IMR-90 (cell line): ENCODE data around the gene PRR16. TPM values are rescaled to one million over a fixed set of nuclear protein-coding genes. Genes with fewer than 3 reads are reported as not detected.

Source experiments
- ATAC-seq: fragments of 200-7000 bp; cut with Tn5 transposase; 2 replicates; pipeline ENCODE4 v1.9.1; 2020; ENCODE audit warnings: low read depth, mild to moderate bottlenecking, moderate library complexity
- BruUV-seq: library from RNA; stranded (reverse); fragments of 400-500 nt; replicated peaks from 2 replicates; lab custom pipeline; 2021; lab: Mats Ljungman, UMichigan
- CTCF ChIA-PET: fragments of 300-600 bp; formaldehyde crosslinking; extraction: SDS; loops from one replicate; lab custom pipeline; 2021; ENCODE audit warnings: antibody characterized with exemption; lab: Yijun Ruan, JAX
- POLR2A ChIA-PET: fragments of 300-600 bp; sonication (Branson Sonifier 250); formaldehyde crosslinking; loops from one replicate; lab custom pipeline; 2022; ENCODE audit warnings: antibody characterized with exemption; ENCODE audit not compliant: unreplicated experiment; lab: Charles Lee
- DNase-seq: peaks from one replicate; pipeline ENCODE4 v3.0.0; 2013
- H2AFZ ChIP-seq: replicated peaks from 2 replicates; pipeline ENCODE3; 2013; ENCODE audit warnings: low read length, mild to moderate bottlenecking; ENCODE audit not compliant: poor library complexity
- H2AK5ac ChIP-seq: 2 replicates; pipeline ENCODE4 v1.6.1; 2013; ENCODE audit warnings: low read depth, low read length, inconsistent platforms
- H2AK9ac ChIP-seq: replicated peaks from 2 replicates; pipeline ENCODE3; 2013; ENCODE audit warnings: mild to moderate bottlenecking, low read depth, low read length, moderate library complexity; ENCODE audit not compliant: poor library complexity
- H2BK120ac ChIP-seq: 2 replicates; pipeline ENCODE4 v1.6.1; 2013; ENCODE audit warnings: low read depth, low read length, inconsistent platforms
- H2BK15ac ChIP-seq: 3 replicates; pipeline ENCODE4 v1.6.1; 2013; ENCODE audit warnings: low read depth, low read length, inconsistent platforms
- H2BK20ac ChIP-seq: 2 replicates; pipeline ENCODE4 v1.6.1; 2013; ENCODE audit warnings: low read depth, mild to moderate bottlenecking, inconsistent platforms, low read length, moderate library complexity
- H2BK5ac ChIP-seq: 2 replicates; pipeline ENCODE4 v1.6.1; 2013; ENCODE audit warnings: mild to moderate bottlenecking, low read depth, low read length, inconsistent platforms; ENCODE audit not compliant: poor library complexity, severe bottlenecking
- H3K14ac ChIP-seq: replicated peaks from 2 replicates; pipeline ENCODE4 v1.6.1; 2013; ENCODE audit warnings: low read depth, low read length, inconsistent platforms
- H3K18ac ChIP-seq: 2 replicates; pipeline ENCODE4 v1.6.1; 2013; ENCODE audit warnings: low read depth, low read length, control low read depth
- H3K23ac ChIP-seq: 2 replicates; pipeline ENCODE4 v1.6.1; 2013; ENCODE audit warnings: low read depth, low read length, inconsistent platforms
- H3K27ac ChIP-seq: 2 replicates; pipeline ENCODE4 v1.5.1; 2013; ENCODE audit warnings: mild to moderate bottlenecking, control low read depth, low read length; ENCODE audit not compliant: insufficient read depth
- H3K27me3 ChIP-seq: 2 replicates; pipeline ENCODE4 v1.6.1; 2013; ENCODE audit warnings: low read length; ENCODE audit not compliant: control insufficient read depth, insufficient read depth
- H3K36me3 ChIP-seq: 2 replicates; pipeline ENCODE4 v1.6.1; 2013; ENCODE audit warnings: low read length, mixed read lengths; ENCODE audit not compliant: control insufficient read depth, insufficient read depth
- H3K4ac ChIP-seq: 2 replicates; pipeline ENCODE4 v1.6.1; 2013; ENCODE audit warnings: low read depth, low read length, inconsistent platforms
- H3K4me1 ChIP-seq: 2 replicates; pipeline ENCODE4 v1.6.1; 2013; ENCODE audit warnings: low read length, mixed read lengths; ENCODE audit not compliant: control insufficient read depth, insufficient read depth
- H3K4me2 ChIP-seq: 2 replicates; pipeline ENCODE4 v1.6.1; 2013; ENCODE audit warnings: low read depth, mild to moderate bottlenecking, control low read depth, low read length, moderate library complexity
- H3K4me3 ChIP-seq: 2 replicates; pipeline ENCODE4 v1.5.1; 2013; ENCODE audit warnings: low read depth, mild to moderate bottlenecking, control low read depth, low read length, moderate library complexity; ENCODE audit not compliant: insufficient read depth
- H3K56ac ChIP-seq: 2 replicates; pipeline ENCODE4 v1.6.1; 2013; ENCODE audit warnings: low read length, inconsistent platforms; ENCODE audit not compliant: insufficient read depth; ENCODE audit errors: extremely low read depth
- H3K79me1 ChIP-seq, 2 experiments: 2 replicates each; pipeline ENCODE4 v1.6.1; 2013; ENCODE audit warnings: low read length in 2 of 2, inconsistent platforms in 1 of 2, low read depth in 1 of 2
- H3K9ac ChIP-seq: 2 replicates; pipeline ENCODE4 v1.6.1; 2013; ENCODE audit warnings: low read depth, low read length, control low read depth
- H3K9me1 ChIP-seq: 2 replicates; pipeline ENCODE4 v1.6.1; 2013; ENCODE audit warnings: low read length, inconsistent platforms; ENCODE audit not compliant: insufficient read depth
- H3K9me3 ChIP-seq: 2 replicates; pipeline ENCODE4 v1.6.1; 2013; ENCODE audit warnings: low read length; ENCODE audit not compliant: control insufficient read depth, insufficient read depth
- H4K20me1 ChIP-seq: 2 replicates; pipeline ENCODE4 v1.6.1; 2013; ENCODE audit warnings: low read length, inconsistent platforms; ENCODE audit not compliant: insufficient read depth
- H4K5ac ChIP-seq: 2 replicates; pipeline ENCODE4 v1.6.1; 2013; ENCODE audit warnings: mild to moderate bottlenecking, low read depth, low read length, control low read depth
- H4K8ac ChIP-seq, 2 experiments: 2 replicates each; pipeline ENCODE4 v1.6.1; 2013; ENCODE audit warnings: low read depth in 2 of 2, low read length in 2 of 2, control low read depth in 1 of 2, inconsistent platforms in 1 of 2
- H4K91ac ChIP-seq: 2 replicates; pipeline ENCODE4 v1.6.1; 2013; ENCODE audit warnings: low read depth, low read length, inconsistent platforms; ENCODE audit not compliant: insufficient read depth
- CEBPB ChIP-seq: IDR thresholded peaks from 2 replicates; pipeline ENCODE4 v1.6.1; 2012; ENCODE audit warnings: low read depth, low read length, improper control_type of control experiment
- FOS ChIP-seq: fragments of 150-350 bp; IDR thresholded peaks from 2 replicates; pipeline ENCODE4 v1.6.1; 2016; ENCODE audit warnings: low read depth, low read length
- WGBS, 2 experiments: methylation state at CpG; one replicate each; pipeline versions ENCODE4 v1.1.5 to v1.1.7; 2013; ENCODE audit warnings: missing lambda C conversion rate in 2 of 2; ENCODE audit not compliant: insufficient read length in 1 of 2; ENCODE audit errors: extremely low coverage in 2 of 2; 5-methylcytosine and 5-hydroxymethylcytosine counted together
- dilution Hi-C: fragments of 300-500 bp; cut with HindIII; formaldehyde crosslinking; loops from one replicate; pipeline ENCODE4 v1.14.3; 2018; ENCODE audit warnings: low sequenced_read_pairs; ENCODE audit not compliant: unreplicated experiment
- in situ Hi-C: fragments of 300-500 bp; cut with MboI; formaldehyde crosslinking; loops from 3 replicates; pipeline ENCODE4 v1.14.3; 2019; ENCODE audit warnings: low sequenced_read_pairs, inconsistent platforms, mixed read lengths
- intact Hi-C: fragments of 100-400 bp; cut with micrococcal nuclease; formaldehyde crosslinking; loops from 2 replicates; pipeline ENCODE4 v1.10.0; 2022
- polyA plus RNA-seq, 3 experiments: library from polyadenylated mRNA; depleted of rRNA; stranded (reverse); fragments of >200 nt; gene quantifications; 2 replicates each; pipeline ENCODE4 v1.2.3, GENCODE V29; 2012; ENCODE audit warnings: low replicate concordance in 1 of 3
- total RNA-seq: library from RNA; depleted of rRNA; stranded (reverse); fragments of >200 nt; gene quantifications from 2 replicates; pipeline ENCODE4 v1.2.3, GENCODE V29; 2012

PRR16 gene
- total and polyA plus RNA-seq, 2 of the 4 experiments (the other 2 are of a cell fraction): 9.9 to 45.2 TPM

DNA sequence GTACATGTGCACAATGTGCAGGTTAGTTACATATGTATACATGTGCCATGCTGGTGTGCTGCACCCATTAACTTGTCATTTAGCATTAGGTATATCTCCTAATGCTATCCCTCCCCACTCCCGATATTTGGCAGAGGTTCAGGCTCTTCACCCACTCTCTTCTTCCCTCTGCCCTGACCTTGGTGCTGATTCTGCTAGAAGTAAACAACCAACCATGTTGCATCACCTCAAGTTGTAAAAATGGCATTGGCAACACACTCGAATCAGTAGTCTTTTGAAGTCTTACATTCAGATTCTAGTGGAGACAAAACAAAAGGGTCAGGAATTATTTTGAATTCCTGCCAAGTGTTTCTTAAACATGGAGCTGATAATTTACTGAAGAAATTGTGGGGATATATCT lies 40.0 kb downstream of the PRR16 start:
- DNase-seq: no peak
- Histone ChIP-seq H3K4me2 (no peak overlapping the region), H3K9ac (no peak overlapping the region), H2BK120ac (no peak overlapping the region), H3K79me1 (peaks cover 14 to 47% of the 10 kb centered on the region in 2 experiments), H4K8ac (no peak overlapping the region), H3K4me3 (no peak overlapping the region), H3K23ac (no peak overlapping the region), H3K14ac (no peak overlapping the region), H3K18ac (no peak overlapping the region), H3K9me3 (no peaks in the 10 kb centered on the region), H3K36me3 (no peaks in the 10 kb centered on the region), H2AFZ (no peak overlapping the region), H4K20me1 (peaks cover 5% of the 10 kb centered on the region; the same call in 1 of the 2 replicates), H4K91ac (no peak overlapping the region), H3K27me3 (no peaks in the 10 kb centered on the region), H2AK9ac (no peak overlapping the region), H2BK20ac (no peak overlapping the region), H4K5ac (no peak overlapping the region), H2AK5ac (no peak overlapping the region), H2BK5ac (no peak overlapping the region), H3K56ac (no peak overlapping the region), H3K27ac (no peak overlapping the region), H3K4ac (no peak overlapping the region), H3K9me1 (no peaks in the 10 kb centered on the region), H3K4me1 (peaks cover 3% of the 10 kb centered on the region; the same call in 1 of the 2 replicates), H2BK15ac (no peak overlapping the region)
- TF ChIP-seq CEBPB (peak; percentile 70), FOS (no peak)
- dilution Hi-C loops: no loop called here
- WGBS, 2 experiments: no CpG with 5 or more reads among the region's 2 CpGs
- POLR2A ChIA-PET: no interaction called here
- ATAC-seq: no peak
- CTCF ChIA-PET: no interaction called here
- in situ Hi-C loops: no loop called here
- no TSS peak for BruUV-seq
- intact Hi-C loops: no loop called here
